Nephron progenitor cell (in vitro differentiated cells): ENCODE data around the gene ALG1.

Experiments used
- DNase-seq: peaks from one replicate; pipeline ENCODE4 v3.0.0; 2021
- H3K27ac Mint-ChIP-seq: 2 replicates; pipeline ENCODE4 v1.8.0; 2021; ENCODE audit warnings: mild to moderate bottlenecking, moderate library complexity, mixed read lengths
- H3K27me3 Mint-ChIP-seq: 2 replicates; pipeline ENCODE4 v1.8.0; 2021; ENCODE audit warnings: mild to moderate bottlenecking, low read depth, mixed read lengths; ENCODE audit not compliant: poor library complexity
- H3K36me3 Mint-ChIP-seq: 2 replicates; pipeline ENCODE4 v1.8.0; 2021; ENCODE audit warnings: low read depth, mixed read lengths
- H3K4me1 Mint-ChIP-seq: 2 replicates; pipeline ENCODE4 v1.8.0; 2021; ENCODE audit warnings: mixed read lengths
- H3K4me3 Mint-ChIP-seq: 2 replicates; pipeline ENCODE4 v1.8.0; 2021; ENCODE audit warnings: mild to moderate bottlenecking, moderate library complexity, mixed read lengths
- H3K9me3 Mint-ChIP-seq: 2 replicates; pipeline ENCODE4 v1.8.0; 2021; ENCODE audit warnings: mild to moderate bottlenecking, moderate library complexity, mixed read lengths
- TF ChIP-seq, protein P1 (sequence below): fragments of 200-600 bp; sonication (generic); IDR thresholded peaks from 2 replicates; pipeline ENCODE4 v1.5.0; 2021; ENCODE audit warnings: antibody characterized with exemption

Gene ALG1, protein sequence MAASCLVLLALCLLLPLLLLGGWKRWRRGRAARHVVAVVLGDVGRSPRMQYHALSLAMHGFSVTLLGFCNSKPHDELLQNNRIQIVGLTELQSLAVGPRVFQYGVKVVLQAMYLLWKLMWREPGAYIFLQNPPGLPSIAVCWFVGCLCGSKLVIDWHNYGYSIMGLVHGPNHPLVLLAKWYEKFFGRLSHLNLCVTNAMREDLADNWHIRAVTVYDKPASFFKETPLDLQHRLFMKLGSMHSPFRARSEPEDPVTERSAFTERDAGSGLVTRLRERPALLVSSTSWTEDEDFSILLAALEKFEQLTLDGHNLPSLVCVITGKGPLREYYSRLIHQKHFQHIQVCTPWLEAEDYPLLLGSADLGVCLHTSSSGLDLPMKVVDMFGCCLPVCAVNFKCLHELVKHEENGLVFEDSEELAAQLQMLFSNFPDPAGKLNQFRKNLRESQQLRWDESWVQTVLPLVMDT

DNA sequence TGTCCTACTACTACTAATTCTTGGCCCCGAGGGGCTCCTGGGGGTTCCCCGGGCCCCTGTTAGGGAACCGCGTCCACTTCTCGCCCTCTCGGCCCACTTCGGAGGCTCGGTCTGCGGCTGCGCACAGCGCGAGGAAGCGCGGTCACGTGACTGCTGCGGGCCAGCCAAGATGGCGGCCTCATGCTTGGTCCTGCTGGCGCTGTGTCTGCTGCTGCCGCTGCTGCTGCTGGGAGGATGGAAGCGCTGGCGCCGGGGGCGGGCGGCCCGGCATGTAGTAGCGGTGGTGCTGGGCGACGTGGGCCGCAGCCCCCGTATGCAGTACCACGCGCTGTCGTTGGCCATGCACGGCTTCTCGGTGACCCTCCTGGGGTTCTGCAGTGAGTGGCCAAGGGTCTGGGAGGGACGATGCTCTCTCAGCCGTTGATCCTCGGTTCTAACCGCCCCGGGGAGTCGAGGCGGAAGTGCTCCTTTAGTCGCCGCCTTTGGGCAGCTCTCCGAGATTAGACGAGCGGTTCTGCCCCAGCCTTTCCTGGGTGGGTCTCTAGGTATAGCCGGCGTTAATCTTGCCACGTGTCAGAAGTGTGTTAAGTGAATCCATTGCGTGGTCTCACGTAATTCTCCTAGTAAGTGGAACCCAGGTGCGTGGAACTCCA lies at the start of gene ALG1:
ALG1 (plus strand) TSS at position 163 of the 653 bp plus-strand sequence; CDS start at position 170, 7 bp downstream.
- Mint-ChIP-seq H3K4me1 (peaks cover 15% of the 10 kb centered on the region), H3K27ac (peak within 1 kb of the TSS; percentile 89), H3K9me3 (peaks cover 3% of the 10 kb centered on the region), H3K27me3 (peaks cover 5% of the 10 kb centered on the region), H3K4me3 (peak within 1 kb of the TSS; percentile 94), H3K36me3 (peaks cover 12% of the 10 kb centered on the region)
- TF ChIP-seq, protein P1, sequence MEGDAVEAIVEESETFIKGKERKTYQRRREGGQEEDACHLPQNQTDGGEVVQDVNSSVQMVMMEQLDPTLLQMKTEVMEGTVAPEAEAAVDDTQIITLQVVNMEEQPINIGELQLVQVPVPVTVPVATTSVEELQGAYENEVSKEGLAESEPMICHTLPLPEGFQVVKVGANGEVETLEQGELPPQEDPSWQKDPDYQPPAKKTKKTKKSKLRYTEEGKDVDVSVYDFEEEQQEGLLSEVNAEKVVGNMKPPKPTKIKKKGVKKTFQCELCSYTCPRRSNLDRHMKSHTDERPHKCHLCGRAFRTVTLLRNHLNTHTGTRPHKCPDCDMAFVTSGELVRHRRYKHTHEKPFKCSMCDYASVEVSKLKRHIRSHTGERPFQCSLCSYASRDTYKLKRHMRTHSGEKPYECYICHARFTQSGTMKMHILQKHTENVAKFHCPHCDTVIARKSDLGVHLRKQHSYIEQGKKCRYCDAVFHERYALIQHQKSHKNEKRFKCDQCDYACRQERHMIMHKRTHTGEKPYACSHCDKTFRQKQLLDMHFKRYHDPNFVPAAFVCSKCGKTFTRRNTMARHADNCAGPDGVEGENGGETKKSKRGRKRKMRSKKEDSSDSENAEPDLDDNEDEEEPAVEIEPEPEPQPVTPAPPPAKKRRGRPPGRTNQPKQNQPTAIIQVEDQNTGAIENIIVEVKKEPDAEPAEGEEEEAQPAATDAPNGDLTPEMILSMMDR, result no peak
- peak; percentile 90 for DNase-seq

DNA sequence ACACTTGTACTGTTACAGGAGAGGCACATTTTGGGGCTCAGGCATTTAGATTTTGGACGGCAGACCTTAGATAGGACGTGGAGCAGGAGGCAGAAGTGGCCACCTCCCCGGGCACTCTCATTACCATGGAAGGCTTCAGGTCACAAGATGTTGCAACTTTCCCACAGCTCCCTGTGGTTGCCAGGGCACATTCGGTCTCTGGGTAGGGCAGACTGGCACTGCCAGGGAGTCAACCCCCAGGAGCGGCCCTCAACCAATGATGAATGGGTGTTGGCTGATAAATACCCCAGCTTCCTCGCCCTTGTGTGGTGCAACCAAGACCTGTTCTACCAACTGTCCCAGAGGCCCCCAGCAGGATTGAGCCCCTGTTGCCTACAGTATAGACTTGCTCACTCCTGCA lies 49.1 kb upstream of the ALG1 start:
- TF ChIP-seq, protein P1, result no peak
- DNase-seq, result no peak
- H3K4me3 Mint-ChIP-seq, result no peak overlapping the region
- peaks cover 11% of the 10 kb centered on the region for H3K27me3 Mint-ChIP-seq
- H3K4me1 Mint-ChIP-seq, result no peaks in the 10 kb centered on the region
- H3K36me3 Mint-ChIP-seq, result no peaks in the 10 kb centered on the region
- H3K9me3 Mint-ChIP-seq, result no peaks in the 10 kb centered on the region
- no peak overlapping the region for H3K27ac Mint-ChIP-seq

DNA sequence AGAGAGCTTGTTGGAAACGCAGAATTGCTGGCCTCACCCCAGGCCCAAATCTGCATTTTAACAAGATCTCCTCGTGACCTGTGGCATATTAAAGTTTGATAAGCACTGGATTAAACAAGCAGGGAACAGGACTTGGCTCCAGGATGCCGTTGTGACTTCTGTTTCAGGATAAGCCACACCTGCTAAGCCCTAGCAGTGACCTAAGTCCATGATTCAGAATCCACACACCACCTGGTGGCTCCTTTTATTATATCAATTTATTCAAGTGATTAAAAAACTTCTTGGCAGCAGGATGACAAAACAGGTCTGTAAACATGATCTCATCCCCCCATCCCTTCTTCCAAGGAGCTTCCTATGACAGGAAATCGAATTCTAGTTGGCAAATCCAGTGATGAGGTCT lies 47.0 kb upstream of the ALG1 start:
- Mint-ChIP-seq H3K36me3 (no peaks in the 10 kb centered on the region), H3K4me3 (no peak overlapping the region), H3K27me3 (peaks cover 3% of the 10 kb centered on the region), H3K27ac (no peak overlapping the region), H3K4me1 (no peaks in the 10 kb centered on the region), H3K9me3 (no peaks in the 10 kb centered on the region)
- no peak for DNase-seq
- TF ChIP-seq, protein P1, result no peak

DNA sequence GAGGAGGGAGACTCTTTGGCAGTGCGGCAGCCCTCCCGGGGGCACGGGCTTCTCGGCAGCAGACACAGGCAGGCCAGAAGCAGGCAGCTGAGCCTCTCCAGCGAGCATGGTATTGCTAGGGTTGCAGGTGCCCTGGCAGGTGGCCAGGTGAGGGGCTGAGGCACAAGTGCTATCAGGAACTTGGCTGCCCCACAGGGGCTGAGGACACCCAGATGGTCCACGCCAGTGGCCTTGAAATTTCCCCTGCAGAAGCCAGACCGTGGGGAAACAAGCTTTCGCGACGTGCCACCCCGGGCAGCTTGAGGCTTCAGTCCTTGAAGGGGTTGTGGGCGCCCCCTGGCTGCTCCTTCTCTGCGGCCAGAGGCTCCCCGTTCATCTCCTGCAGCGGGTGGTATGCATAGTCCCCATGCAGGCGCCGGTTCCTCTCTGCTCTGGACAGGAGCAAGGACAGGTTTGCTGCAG lies 46.4 kb upstream of the ALG1 start:
- H3K36me3 Mint-ChIP-seq, result no peaks in the 10 kb centered on the region
- no peaks in the 10 kb centered on the region for H3K9me3 Mint-ChIP-seq
- H3K4me3 Mint-ChIP-seq, result no peak overlapping the region
- no peaks in the 10 kb centered on the region for H3K4me1 Mint-ChIP-seq
- no peak overlapping the region for H3K27ac Mint-ChIP-seq
- peaks cover 3% of the 10 kb centered on the region for H3K27me3 Mint-ChIP-seq
- peak; percentile 59 for DNase-seq
- TF ChIP-seq, protein P1, result peak; percentile 40

DNA sequence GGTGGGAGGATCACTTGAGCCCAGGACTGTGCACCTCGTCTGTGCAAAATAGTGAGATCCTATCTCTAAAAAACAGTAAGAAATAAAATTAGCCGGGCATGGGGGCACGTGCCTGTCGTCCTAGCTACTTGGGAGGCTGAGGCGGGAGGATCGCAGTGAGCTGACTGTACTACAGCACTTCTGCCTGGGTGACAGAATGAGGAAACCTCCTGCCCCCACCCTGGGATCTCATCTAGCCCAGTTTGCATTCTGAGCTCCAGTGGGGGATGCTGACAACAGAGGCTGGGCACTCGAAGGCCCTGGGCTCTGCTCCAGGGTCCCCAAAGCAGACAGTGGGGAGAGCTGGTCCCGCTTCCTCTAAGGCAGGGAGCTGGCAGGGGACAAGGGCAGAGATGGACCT lies 45.0 kb upstream of the ALG1 start:
- H3K36me3 Mint-ChIP-seq, result no peaks in the 10 kb centered on the region

More for the DNA sequence above, 45.0 kb upstream of the ALG1 start:
- Mint-ChIP-seq H3K4me3 (no peak overlapping the region), H3K27ac (no peak overlapping the region), H3K9me3 (no peaks in the 10 kb centered on the region), H3K4me1 (no peaks in the 10 kb centered on the region), H3K27me3 (peaks cover 7% of the 10 kb centered on the region)
- TF ChIP-seq, protein P1, result no peak
- no peak for DNase-seq
